NCI-H2107 treated with DMSO at 0.1 percent for 48 hours (cell line): Measurements from ENCODE around the gene FRMD4A.
"Not testable (repeated sequence)": the region's sequence is repeated elsewhere in the genome, so short reads cannot be mapped to it uniquely, and the experiment has no call there.

Experiments used
- DNase-seq: peaks from one replicate; lab custom pipeline; 2025; ENCODE audit not compliant: unreplicated experiment; lab: John Stamatoyannopoulos, UW

The FRMD4A gene

GRCh38 chr10:13801156-13801906, 529.4 kb downstream of the FRMD4A start:
- DNase-seq, result no peak

DNA sequence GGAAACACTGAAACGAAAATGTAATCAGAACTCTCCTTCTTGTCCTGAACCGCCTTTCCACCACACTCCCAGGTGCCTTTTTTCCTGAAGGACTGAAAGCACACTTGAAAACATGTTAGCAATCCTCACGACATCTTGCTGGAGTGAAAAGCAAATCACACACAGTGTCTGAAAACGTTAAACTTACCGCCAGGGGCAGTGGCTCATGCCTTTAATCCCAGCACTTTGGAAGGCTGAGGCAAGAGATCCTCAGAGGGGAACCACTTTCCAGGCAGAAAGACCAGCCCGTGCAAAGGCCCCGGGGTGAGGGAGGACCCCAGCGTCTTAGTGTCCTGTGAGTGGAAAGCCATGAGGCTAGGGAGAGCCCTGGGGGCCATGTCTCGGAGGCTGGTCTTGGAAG, 533.6 kb downstream of the FRMD4A start:
- no peak for DNase-seq

DNA sequence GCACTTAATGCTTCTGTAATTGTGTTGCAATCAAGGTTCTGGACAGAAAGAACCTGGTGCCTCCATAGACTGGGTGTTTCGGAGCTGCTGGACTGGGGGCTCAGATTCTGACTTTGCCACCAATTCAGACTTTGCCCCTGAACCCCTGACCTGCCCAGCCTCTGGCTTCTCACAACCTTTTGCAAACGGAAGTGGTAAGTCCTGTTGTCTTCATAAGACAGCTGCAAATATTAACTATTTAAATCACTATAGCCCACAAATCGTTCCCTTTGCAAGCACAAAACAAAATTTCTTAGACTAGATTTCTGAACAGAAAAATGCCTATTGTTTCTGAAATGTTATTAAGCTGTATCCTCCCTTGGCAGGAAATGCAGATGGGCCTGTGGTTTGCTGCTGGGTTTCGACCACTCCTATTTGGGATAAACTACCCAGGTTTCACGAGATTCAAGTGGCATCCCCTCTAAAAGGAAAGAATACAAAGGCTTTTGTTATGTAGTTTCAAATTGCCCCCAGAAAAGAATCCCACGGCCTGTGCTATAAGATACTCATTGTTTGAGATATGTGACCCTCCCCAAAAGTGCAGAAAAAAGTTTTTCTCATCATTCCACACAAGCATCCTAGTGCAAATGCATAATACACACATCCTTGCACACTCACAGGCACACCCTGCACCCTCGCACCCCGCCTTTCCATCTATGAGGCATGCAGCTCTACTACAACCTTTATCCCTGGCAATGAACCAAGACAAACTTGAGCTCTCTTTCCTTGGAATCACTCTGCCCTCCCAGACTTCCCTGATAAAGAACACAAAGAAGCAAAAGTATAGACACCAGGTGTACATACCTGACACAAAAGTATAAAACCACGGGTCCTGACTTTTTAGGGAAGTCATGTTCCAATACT, 534.8 kb downstream of the FRMD4A start:
- DNase-seq, result no peak

- no peak for DNase-seq
These were observed 535.6 kb downstream of the FRMD4A start for GRCh38 chr10:13794992-13795612.

DNA sequence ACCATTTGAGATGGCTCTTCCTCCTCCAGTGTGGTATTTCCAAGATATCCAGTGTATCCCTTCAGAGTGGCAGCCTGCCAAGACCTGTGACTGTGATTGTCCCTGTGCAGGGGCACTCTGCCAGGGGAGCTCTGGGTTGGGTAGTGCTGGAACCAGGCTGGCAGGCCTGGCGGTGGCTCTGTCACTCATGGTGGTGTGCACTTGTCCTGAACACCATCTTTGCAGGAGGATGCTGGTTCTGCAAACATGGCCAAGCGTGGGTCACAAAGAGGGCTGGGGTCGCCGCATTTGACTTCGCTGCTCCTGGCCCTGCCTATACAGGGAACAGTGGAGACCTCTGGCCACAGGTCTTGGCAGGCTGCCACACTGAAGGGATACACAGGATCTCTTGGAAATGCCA, 538.7 kb downstream of the FRMD4A start:
- no peak for DNase-seq

- no peak for DNase-seq
These were observed 539.2 kb downstream of the FRMD4A start for GRCh38 chr10:13791483-13791882.

GRCh38 chr10:13790196-13790595, 540.5 kb downstream of the FRMD4A start:
- DNase-seq, result no peak

DNA sequence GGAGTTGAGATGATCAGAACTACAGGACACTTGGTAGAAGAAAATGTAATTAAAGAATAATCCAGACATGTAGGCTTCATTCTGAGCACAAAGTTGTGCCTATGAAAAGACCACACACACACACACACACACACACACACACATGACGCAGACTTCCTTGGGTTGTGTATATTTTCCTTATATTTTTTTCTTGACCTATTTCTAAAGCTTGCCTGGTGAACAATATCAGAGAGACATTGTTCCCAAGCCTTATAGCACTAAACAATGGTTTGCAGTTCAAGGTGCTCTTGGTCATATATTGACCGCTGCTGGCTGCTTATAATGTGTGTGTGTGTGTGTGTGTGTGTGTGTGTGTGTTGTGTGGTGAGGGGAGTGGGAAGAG, 541.3 kb downstream of the FRMD4A start:
- DNase-seq, result no peak

DNA sequence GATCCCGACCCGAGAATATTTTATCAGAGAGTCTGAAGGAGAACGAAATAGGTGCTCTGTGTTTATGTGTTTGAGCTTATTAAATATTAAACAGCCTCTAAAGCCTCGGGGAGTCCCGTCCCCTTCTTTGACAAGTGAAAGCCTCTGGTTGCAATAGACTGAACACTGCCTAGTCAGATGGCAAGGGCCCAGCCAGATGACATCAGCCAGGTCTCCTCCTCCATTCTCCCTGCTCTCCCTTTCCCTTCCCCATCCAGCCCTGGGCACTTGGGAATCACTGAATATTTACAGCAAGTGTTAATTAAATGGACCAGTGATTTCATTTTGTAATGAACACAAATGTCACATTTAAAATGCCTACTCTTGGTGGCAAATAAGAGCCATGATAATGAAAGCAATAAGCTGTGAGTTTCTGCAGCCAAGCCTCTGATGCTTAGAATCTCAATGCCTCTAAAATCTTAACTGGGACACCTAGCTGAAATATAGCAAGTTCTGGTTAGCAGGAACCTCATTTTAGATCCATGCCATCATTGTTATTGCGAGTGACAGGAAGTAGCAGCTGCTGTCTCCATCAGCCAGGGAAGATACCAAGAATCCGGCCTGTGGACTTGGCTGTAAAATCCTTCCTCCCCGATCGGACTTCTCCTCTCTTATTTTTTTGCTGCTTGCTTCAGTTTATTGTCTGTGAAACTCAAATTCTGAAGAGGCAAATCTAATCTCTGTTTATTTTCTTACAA, 541.8 kb downstream of the FRMD4A start:
- DNase-seq, result no peak

GRCh38 chr10:13788320-13788600, 542.5 kb downstream of the FRMD4A start:
- DNase-seq, result no peak

GRCh38 chr10:13787015-13787421, 543.7 kb downstream of the FRMD4A start:
- DNase-seq, result no peak

DNA sequence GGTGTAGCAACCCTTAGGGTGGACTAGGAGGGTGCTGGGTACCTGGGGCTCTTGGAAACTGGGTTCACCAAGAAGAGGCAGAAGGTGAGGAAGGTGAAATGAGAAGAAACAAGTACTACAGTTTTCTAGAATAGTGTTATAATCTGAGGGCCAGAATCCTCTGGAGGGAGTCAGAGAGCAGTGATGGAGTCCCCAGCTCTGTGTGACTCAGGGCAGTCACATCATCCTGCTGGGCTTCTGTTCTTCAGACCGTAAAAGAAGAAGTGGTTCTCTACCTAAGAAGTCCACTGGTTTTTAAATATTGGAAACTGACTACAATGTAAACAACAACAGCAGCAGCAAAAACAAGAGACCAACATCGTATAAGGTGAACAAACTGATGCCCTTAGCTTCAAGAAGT, 546.7 kb downstream of the FRMD4A start:
- DNase-seq, result no peak

- no peak for DNase-seq
These were observed 551.0 kb downstream of the FRMD4A start for GRCh38 chr10:13779748-13780147.

DNA sequence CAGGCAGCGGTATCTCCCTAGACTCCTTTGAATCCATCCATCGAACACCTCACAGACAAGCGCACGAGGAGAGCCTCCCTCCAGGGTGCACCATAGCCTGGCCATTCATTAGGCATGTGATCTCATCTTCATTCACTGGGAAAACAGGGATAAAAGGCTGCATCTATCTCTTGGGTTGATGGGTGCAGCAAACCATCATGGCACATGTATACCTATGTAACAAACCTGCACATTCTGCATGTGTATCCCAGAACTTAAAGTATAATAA, 552.1 kb downstream of the FRMD4A start:
- DNase-seq, result not testable (repeated sequence)

- no peak for DNase-seq
These were observed 553.8 kb downstream of the FRMD4A start for GRCh38 chr10:13776861-13777311.

GRCh38 chr10:13775786-13776775, 554.6 kb downstream of the FRMD4A start:
- no peak for DNase-seq

DNA sequence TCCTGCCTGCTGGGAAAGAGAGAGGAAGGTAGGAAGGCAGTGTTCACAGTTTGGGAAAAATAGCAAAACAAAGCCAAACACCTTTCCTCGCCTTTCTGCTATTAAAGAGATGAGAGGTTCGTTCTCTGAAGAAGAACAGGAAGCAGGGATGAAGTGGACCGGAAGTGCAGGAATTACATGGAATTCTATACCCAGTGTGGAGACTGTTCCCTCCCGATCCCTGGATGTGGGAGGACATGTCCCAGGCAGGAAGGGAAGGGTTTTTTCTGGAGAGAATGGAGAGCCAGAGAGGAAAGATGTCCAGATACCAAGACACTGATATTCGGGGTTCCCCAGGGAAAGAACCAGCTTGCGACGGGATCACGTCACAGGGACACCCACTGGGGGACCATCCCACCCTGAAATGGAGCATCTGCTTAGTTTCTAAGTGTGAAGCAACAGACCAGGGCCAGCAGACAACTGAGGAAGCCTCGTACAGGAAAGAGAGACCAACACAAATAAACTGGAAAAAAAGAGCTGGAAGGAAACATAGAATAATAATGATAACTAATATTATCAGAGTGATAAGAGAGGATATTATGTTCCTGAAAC, 556.3 kb downstream of the FRMD4A start:
- DNase-seq, result no peak

GRCh38 chr10:13773496-13774170, 557.1 kb downstream of the FRMD4A start:
- no peak for DNase-seq

DNA sequence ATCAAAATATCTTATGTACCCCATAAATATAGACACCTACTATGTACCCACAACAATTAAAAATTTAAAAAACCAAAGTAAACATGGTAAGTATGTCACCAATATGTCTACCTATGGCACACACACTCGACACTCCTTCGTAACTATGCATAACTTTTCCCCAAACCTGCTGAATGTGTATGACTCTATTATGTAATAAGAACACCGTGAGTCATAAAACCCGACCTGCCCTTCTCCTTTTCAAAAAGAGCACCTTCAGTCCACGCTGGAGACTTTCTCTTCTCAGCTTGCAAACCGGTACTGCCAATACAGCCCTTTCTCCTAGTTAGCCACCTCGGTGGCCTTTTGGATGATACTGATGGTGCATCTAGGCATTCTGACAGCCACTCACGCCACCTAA, 557.7 kb downstream of the FRMD4A start:
- no peak for DNase-seq
